Hepatocyte (in vitro differentiated cells): ENCODE results near the gene CRISP3. TPM values are rescaled to one million over a fixed set of nuclear protein-coding genes. Genes with fewer than 3 reads are reported as not detected.

Experiments
- DNase-seq: peaks from one replicate; pipeline ENCODE4 v3.0.0-alpha.2; 2016; ENCODE audit warnings: low spot score
- H2AFZ ChIP-seq: fragments of 200-600 bp; sonication (generic); 2 replicates; pipeline ENCODE4 v1.6.0; 2016; ENCODE audit warnings: antibody characterized with exemption, mild to moderate bottlenecking
- H3K27ac ChIP-seq: fragments of 200-600 bp; sonication (generic); 2 replicates; pipeline ENCODE4 v1.5.1; 2016; ENCODE audit warnings: mild to moderate bottlenecking
- H3K27me3 ChIP-seq: fragments of 200-600 bp; sonication (generic); 2 replicates; pipeline ENCODE4 v1.6.1; 2016
- H3K36me3 ChIP-seq: fragments of 200-600 bp; sonication (generic); replicated peaks from 2 replicates; pipeline ENCODE4 v1.5.1; 2016; ENCODE audit warnings: low read depth; ENCODE audit not compliant: insufficient read depth
- H3K4me1 ChIP-seq: fragments of 200-600 bp; sonication (generic); 2 replicates; pipeline ENCODE4 v1.5.1; 2016; ENCODE audit warnings: mild to moderate bottlenecking, moderate library complexity; ENCODE audit not compliant: insufficient read depth
- H3K4me2 ChIP-seq: fragments of 200-600 bp; sonication (generic); 2 replicates; pipeline ENCODE4 v1.6.0; 2016
- H3K4me3 ChIP-seq: fragments of 200-600 bp; sonication (generic); 2 replicates; pipeline ENCODE4 v1.5.1; 2016; ENCODE audit warnings: mild to moderate bottlenecking
- H3K79me2 ChIP-seq: fragments of 200-600 bp; sonication (generic); 2 replicates; pipeline ENCODE4 v1.6.0; 2017; ENCODE audit warnings: mild to moderate bottlenecking
- H3K9me2 ChIP-seq: fragments of 200-600 bp; sonication (generic); replicated peaks from 2 replicates; pipeline ENCODE4 v1.6.0; 2017; ENCODE audit warnings: mild to moderate bottlenecking; ENCODE audit not compliant: insufficient read depth
- H3K9me3 ChIP-seq: fragments of 200-600 bp; sonication (generic); 2 replicates; pipeline ENCODE4 v1.5.1; 2016; ENCODE audit warnings: low read depth, mild to moderate bottlenecking
- H4K20me1 ChIP-seq: fragments of 200-600 bp; sonication (generic); 2 replicates; pipeline ENCODE4 v1.6.0; 2016; ENCODE audit warnings: mild to moderate bottlenecking; ENCODE audit not compliant: insufficient read depth, poor library complexity, severe bottlenecking
- CTCF ChIP-seq: fragments of 200-600 bp; sonication (generic); IDR thresholded peaks from 2 replicates; pipeline ENCODE4 v1.5.1; 2016; ENCODE audit warnings: antibody characterized with exemption, mild to moderate bottlenecking; ENCODE audit not compliant: poor library complexity
- EZH2 ChIP-seq: fragments of 200-600 bp; sonication (generic); IDR thresholded peaks from 2 replicates; pipeline ENCODE4 v1.6.1; 2016; ENCODE audit warnings: antibody characterized with exemption, mild to moderate bottlenecking, borderline replicate concordance
- EZH2phosphoT487 ChIP-seq: fragments of 200-600 bp; sonication (generic); IDR thresholded peaks from one replicate; pipeline ENCODE4 v1.6.1; 2018; ENCODE audit warnings: antibody characterized with exemption, mild to moderate bottlenecking, low read depth, moderate library complexity; ENCODE audit not compliant: unreplicated experiment, severe bottlenecking
- WGBS: methylation state at CpG from one replicate; pipeline ENCODE4 v1.1.6; 2016; ENCODE audit warnings: low lambda C conversion rate; ENCODE audit errors: missing lambda C conversion rate; 5-methylcytosine and 5-hydroxymethylcytosine counted together
- polyA plus RNA-seq: library from polyadenylated mRNA; unstranded; fragments of >200 nt; fragmentation: Nextera tagmentation; extraction: Ambion mirVana; gene quantifications from 2 replicates; pipeline ENCODE4 v1.2.1, GENCODE V29; 2016
- total RNA-seq: library from RNA; depleted of rRNA; stranded (reverse); fragments of >200 nt; gene quantifications from 2 replicates; pipeline ENCODE4 v1.2.3, GENCODE V29; 2014

CRISP3 gene
- total and polyA plus RNA-seq, 2 experiments from 2014 or later = not detected

- H3K36me3 ChIP-seq = no peaks in the 10 kb centered on the region
- no peak for DNase-seq
These were observed 51.7 kb downstream of the CRISP3 start for GRCh38 chr6:49692534-49692933.

More at GRCh38 chr6:49692534-49692933, 51.7 kb downstream of the CRISP3 start:
- Histone ChIP-seq H3K4me2 (no peak overlapping the region), H2AFZ (no peak overlapping the region), H3K4me3 (no peak overlapping the region), H4K20me1 (no peaks in the 10 kb centered on the region), H3K4me1 (no peaks in the 10 kb centered on the region), H3K9me2 (no peaks in the 10 kb centered on the region), H3K27me3 (no peaks in the 10 kb centered on the region), H3K79me2 (no peaks in the 10 kb centered on the region), H3K27ac (no peak overlapping the region), H3K9me3 (no peaks in the 10 kb centered on the region)
- WGBS = 85% methylated on average over 2 of the region's 2 CpGs
- TF ChIP-seq EZH2phosphoT487 (no peak), CTCF (no peak), EZH2 (no peak)

Other genes with a start within 250 kb of the CRISP3 start
- gene GLYATL3, start 244.5 kb downstream of the CRISP3 start, total RNA-seq = 0.64 TPM in 1 of 2 replicates, not detected in the other
- gene GLYATL3, start 244.5 kb downstream of the CRISP3 start, polyA plus RNA-seq = not detected in 2 replicates
- 1.7 and 2.9 TPM in 2 replicates for gene C6orf141, start 193.7 kb downstream of the CRISP3 start, total RNA-seq
- gene C6orf141, start 193.7 kb downstream of the CRISP3 start, polyA plus RNA-seq = 4.2 and 4.5 TPM in 2 replicates
- not detected in 2 replicates for gene RHAG, start 107.5 kb downstream of the CRISP3 start, total RNA-seq
- not detected in 2 replicates for gene RHAG, start 107.5 kb downstream of the CRISP3 start, polyA plus RNA-seq
- 0.57 TPM in 1 of 2 replicates, not detected in the other for gene CRISP2, start 30.8 kb downstream of the CRISP3 start, total RNA-seq
- 0.21 TPM in 1 of 2 replicates, not detected in the other for gene CRISP2, start 30.8 kb downstream of the CRISP3 start, polyA plus RNA-seq
- gene PGK2, start 42.9 kb upstream of the CRISP3 start, total RNA-seq = not detected in 2 replicates
- gene PGK2, start 42.9 kb upstream of the CRISP3 start, polyA plus RNA-seq = not detected in 2 replicates
- not detected in 2 replicates for gene CRISP1, start 122.1 kb upstream of the CRISP3 start, total RNA-seq
- not detected in 2 replicates for gene CRISP1, start 122.1 kb upstream of the CRISP3 start, polyA plus RNA-seq
- not detected in 2 replicates for gene DEFB114, start 219.8 kb upstream of the CRISP3 start, total RNA-seq
- gene DEFB114, start 219.8 kb upstream of the CRISP3 start, polyA plus RNA-seq = not detected in 2 replicates
- gene DEFB113, start 225.2 kb upstream of the CRISP3 start, total RNA-seq = not detected in 2 replicates
- not detected in 2 replicates for gene DEFB113, start 225.2 kb upstream of the CRISP3 start, polyA plus RNA-seq